Endothelial cell of umbilical vein (primary cell): ENCODE results near the gene TJP3.

Experiments used
- CTCF ChIP-seq, 2 donors: IDR thresholded peaks; 1 replicate in 1 of 2; 2 replicates in 1 of 2; pipeline ENCODE4 v1.5.1; 2011; ENCODE audit warnings: low read length in 2 of 2, mild to moderate bottlenecking in 2 of 2, moderate library complexity in 2 of 2, control low read depth in 1 of 2, inconsistent platforms in 1 of 2, low read depth in 1 of 2; ENCODE audit not compliant: insufficient read depth in 1 of 2; ENCODE audit errors: extremely low read depth in 1 of 2
- EZH2 ChIP-seq: IDR thresholded peaks from 2 replicates; pipeline ENCODE4 v1.6.1; 2012; ENCODE audit warnings: borderline replicate concordance, low read depth, mild to moderate bottlenecking, moderate library complexity, low read length, inconsistent platforms; ENCODE audit not compliant: severe bottlenecking
- MAX ChIP-seq: IDR thresholded peaks from 2 replicates; pipeline ENCODE4 v1.6.1; 2011; ENCODE audit not compliant: insufficient read depth, insufficient read length
- MYC ChIP-seq: IDR thresholded peaks from one replicate; pipeline ENCODE4 v1.6.1; 2011; ENCODE audit warnings: mild to moderate bottlenecking, low read depth, low read length
- POLR2A ChIP-seq: IDR thresholded peaks from 2 replicates; pipeline ENCODE4 v1.6.1; 2012; ENCODE audit warnings: low read depth, mild to moderate bottlenecking, control low read depth, low read length
- POLR2AphosphoS5 ChIP-seq: IDR thresholded peaks from 2 replicates; pipeline ENCODE4 v1.6.1; 2012; ENCODE audit warnings: low read depth, mild to moderate bottlenecking, control low read depth, low read length, moderate library complexity; ENCODE audit not compliant: insufficient read depth

- no peak for TF ChIP-seq CTCF (IDR thresholded peaks at IDR 0.05; ENCODE audit: extremely low read depth in 1 of 2, insufficient read depth in 1 of 2, low read depth in 1 of 2, low read length in 2 of 2)
- TF ChIP-seq POLR2AphosphoS5, result peak; percentile 85
- no peak for TF ChIP-seq MAX
- no peak for TF ChIP-seq POLR2A
- TF ChIP-seq EZH2, result no peak
- TF ChIP-seq MYC, result no peak
Measured at GRCh38 chr19:3683405-3684053, 24.7 kb upstream of the TJP3 start.
